ENCODE measurements around the gene SYNGR4.

Gene SYNGR4

GRCh38 chr19:48419158-48419920 is 55.2 kb downstream of the SYNGR4 start:
- ATAC-seq: peak; percentile 86
- TF ChIP-seq CSRNP3 (CRISPR knock-in tag; IDR thresholded peaks at IDR 0.05) (no peak), ZNF8 (CRISPR knock-in tag; IDR thresholded peaks at IDR 0.05) (no peak), PPARA (CRISPR knock-in tag; IDR thresholded peaks at IDR 0.05; ENCODE audit: borderline replicate concordance) (no peak), ESRRG (CRISPR knock-in tag; IDR thresholded peaks at IDR 0.05) (no peak), ZNF565 (CRISPR knock-in tag; conservative IDR thresholded peaks at IDR 0.05; ENCODE audit: low read depth) (no peak), CSDC2 (CRISPR knock-in tag; IDR thresholded peaks at IDR 0.05) (no peak), SNAI2 (CRISPR knock-in tag; IDR thresholded peaks at IDR 0.05) (no peak), ARNTL (CRISPR knock-in tag; IDR thresholded peaks at IDR 0.05; ENCODE audit: borderline replicate concordance, low read depth) (no peak), TCF4 (CRISPR knock-in tag; IDR thresholded peaks at IDR 0.05; ENCODE audit: borderline replicate concordance) (no peak), ISL1 (CRISPR knock-in tag; IDR thresholded peaks at IDR 0.05) (no peak), TSHZ2 (CRISPR knock-in tag; IDR thresholded peaks at IDR 0.05) (no peak), PATZ1 (CRISPR knock-in tag; IDR thresholded peaks at IDR 0.05; ENCODE audit: borderline replicate concordance) (no peak), GLIS3 (CRISPR knock-in tag; IDR thresholded peaks at IDR 0.05) (no peak), RARB (CRISPR knock-in tag; IDR thresholded peaks at IDR 0.05) (no peak), ZFP30 (CRISPR knock-in tag; IDR thresholded peaks at IDR 0.05) (no peak), ZNF70 (CRISPR knock-in tag; IDR thresholded peaks at IDR 0.05) (no peak), TOX (CRISPR knock-in tag; IDR thresholded peaks at IDR 0.05; ENCODE audit: borderline replicate concordance) (no peak), POU6F1 (CRISPR knock-in tag; IDR thresholded peaks at IDR 0.05; ENCODE audit: borderline replicate concordance, low read depth) (no peak), BACH2 (CRISPR knock-in tag; IDR thresholded peaks at IDR 0.05; ENCODE audit: borderline replicate concordance) (no peak)

- no peak for ATAC-seq
- TF ChIP-seq TSHZ2 (CRISPR knock-in tag; IDR thresholded peaks at IDR 0.05) (no peak), OSR1 (CRISPR knock-in tag; IDR thresholded peaks at IDR 0.05) (no peak), ZFP30 (CRISPR knock-in tag; IDR thresholded peaks at IDR 0.05) (no peak), GLIS3 (CRISPR knock-in tag; IDR thresholded peaks at IDR 0.05) (no peak), CREB5 (CRISPR knock-in tag; IDR thresholded peaks at IDR 0.05; ENCODE audit: low read depth) (no peak), ESRRG (CRISPR knock-in tag; IDR thresholded peaks at IDR 0.05) (no peak), TCF4 (CRISPR knock-in tag; IDR thresholded peaks at IDR 0.05; ENCODE audit: borderline replicate concordance) (no peak), ZNF8 (CRISPR knock-in tag; IDR thresholded peaks at IDR 0.05) (no peak), POU6F1 (CRISPR knock-in tag; IDR thresholded peaks at IDR 0.05; ENCODE audit: borderline replicate concordance, low read depth) (no peak), TOX (CRISPR knock-in tag; IDR thresholded peaks at IDR 0.05; ENCODE audit: borderline replicate concordance) (no peak), SNAI2 (CRISPR knock-in tag; IDR thresholded peaks at IDR 0.05) (no peak), ZFP3 (CRISPR knock-in tag; IDR thresholded peaks at IDR 0.05) (no peak), BACH2 (CRISPR knock-in tag; IDR thresholded peaks at IDR 0.05; ENCODE audit: borderline replicate concordance) (no peak), RARB (CRISPR knock-in tag; IDR thresholded peaks at IDR 0.05) (no peak), ISL1 (CRISPR knock-in tag; IDR thresholded peaks at IDR 0.05) (no peak), CSRNP3 (CRISPR knock-in tag; IDR thresholded peaks at IDR 0.05) (no peak), ZNF565 (CRISPR knock-in tag; conservative IDR thresholded peaks at IDR 0.05; ENCODE audit: low read depth) (no peak)
These were observed 57.4 kb downstream of the SYNGR4 start for GRCh38 chr19:48421548-48421947.

All from SK-N-SH treated with all-trans-retinoic acid at 6 μM for 48 hours (cell line).